Adrenal gland (tissue), 5 donors: ENCODE results near the gene TMEM63C.

Experiments used
- CTCF ChIP-seq, 6 experiments: fragments of 450-650 bp in 4 of 6; fragments of 200-600 bp in 2 of 6; sonication (generic) in 1 of 6; IDR thresholded peaks; 1 replicate in 5 of 6; 2 replicates in 1 of 6; pipeline versions ENCODE4 v1.5.1 to v1.8.0; 2016 to 2021; ENCODE audit warnings: antibody characterized with exemption in 6 of 6, mild to moderate bottlenecking in 2 of 6, moderate library complexity in 1 of 6
- POLR2A ChIP-seq, 2 donors: fragments of 450-650 bp; IDR thresholded peaks; one replicate each; pipeline ENCODE4 v1.6.1; 2017; ENCODE audit warnings: antibody characterized with exemption in 2 of 2, mild to moderate bottlenecking in 2 of 2, moderate library complexity in 1 of 2
- donor health status: DM: no; HTN: no; CAD: no.

- TF ChIP-seq CTCF (IDR thresholded peaks at IDR 0.05): no peak
- no peak for TF ChIP-seq POLR2A (IDR thresholded peaks at IDR 0.05)
Observed at GRCh38 chr14:77267937-77268699, 86.5 kb downstream of the TMEM63C start.
